HG03175 (cell line): ENCODE results near the gene OPRD1.
"Not testable (repeated sequence)": the region's sequence is repeated elsewhere in the genome, so short reads cannot be mapped to it uniquely, and the experiment has no call there.

Source experiments
- ATAC-seq: cut with Tn5 transposase; IDR thresholded peaks from one replicate; pipeline ENCODE4 v1.9.1; 2021; ENCODE audit warnings: mild to moderate bottlenecking, moderate library complexity; ENCODE audit not compliant: unreplicated experiment

OPRD1 gene

DNA sequence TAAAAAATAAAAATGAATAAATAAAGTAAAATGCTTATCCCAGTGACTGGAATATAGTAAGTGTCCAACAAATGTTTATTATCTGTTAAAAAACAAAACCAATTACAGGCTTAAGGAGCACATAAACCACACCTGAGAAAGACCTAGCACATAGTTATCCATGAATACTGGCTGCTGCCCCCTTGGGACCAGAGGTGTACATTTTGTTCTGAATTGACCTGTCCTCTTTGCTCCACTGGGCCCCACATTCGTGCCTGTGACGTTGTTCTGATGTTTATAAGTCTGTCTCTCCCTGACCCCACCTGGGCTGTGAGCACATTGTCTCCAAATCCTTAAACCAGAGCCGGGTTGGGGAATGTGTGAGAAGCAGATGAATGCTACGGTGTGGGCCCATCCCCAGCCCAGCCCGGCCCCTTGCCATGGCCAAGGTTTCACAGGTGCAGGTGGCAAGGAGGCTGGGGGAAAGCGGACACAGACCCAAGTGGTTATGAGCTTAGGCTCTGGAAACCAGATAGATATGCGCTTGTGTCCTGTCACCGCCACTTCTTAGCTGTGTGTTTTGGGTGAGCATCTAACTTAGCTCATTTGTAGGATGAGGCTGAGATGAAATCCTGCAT, 29.1 kb downstream of the OPRD1 start:
- ATAC-seq: no peak

DNA sequence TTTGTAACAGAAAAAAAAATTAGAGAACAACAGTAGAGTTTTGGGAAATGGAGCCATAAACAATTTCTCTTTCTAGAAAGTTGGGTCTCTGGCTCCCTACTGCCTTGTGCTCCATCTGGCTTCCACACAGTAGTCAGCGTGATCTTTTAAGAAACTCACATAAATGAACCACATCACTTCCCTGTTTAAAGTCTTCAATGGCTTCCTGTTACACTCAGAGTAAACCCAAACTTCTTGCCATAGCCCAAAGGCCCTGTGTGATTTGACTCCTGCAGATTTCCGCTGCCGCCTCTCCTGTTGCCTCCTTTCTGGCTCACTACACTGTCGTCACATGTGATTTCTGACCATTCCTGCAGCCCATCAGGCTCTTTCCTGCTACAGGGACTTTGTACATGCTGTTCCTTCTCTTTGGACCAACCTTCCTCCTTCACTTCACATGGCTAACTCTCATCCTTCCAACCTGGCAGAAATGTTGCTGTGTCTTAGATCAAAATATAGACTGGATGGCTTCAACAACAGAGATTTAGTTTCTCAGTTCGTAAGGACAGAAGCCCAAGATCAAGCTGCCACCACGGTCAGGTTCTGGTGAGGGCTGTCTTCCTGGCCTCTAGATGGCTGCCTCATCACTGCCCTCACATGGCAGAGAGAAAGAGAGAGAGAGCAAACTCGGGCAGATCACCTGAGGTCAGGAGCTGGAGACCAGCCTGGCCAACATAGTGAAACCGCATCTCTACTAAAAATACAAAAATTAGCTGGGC, 34.0 kb downstream of the OPRD1 start:
- ATAC-seq: no peak

DNA sequence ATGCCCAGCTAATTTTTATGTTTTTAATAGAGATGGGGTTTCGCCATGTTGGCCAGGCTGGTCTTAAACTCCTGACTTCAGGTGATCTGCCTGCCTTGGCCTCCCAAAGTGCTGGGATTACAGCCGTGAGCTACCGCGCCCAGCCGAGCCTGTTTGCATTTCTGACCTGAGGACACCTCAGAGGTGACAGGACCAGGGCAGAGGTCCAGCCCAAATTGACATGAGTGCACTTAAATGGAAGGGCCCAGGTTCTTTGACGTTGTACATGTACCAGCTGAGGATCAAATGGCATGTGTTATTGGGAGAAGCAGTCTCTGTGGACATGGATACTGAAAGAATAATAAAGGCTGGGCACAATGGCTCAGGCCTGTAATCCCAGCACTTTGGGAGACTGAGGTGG, 35.2 kb downstream of the OPRD1 start:
- not testable (repeated sequence) for ATAC-seq

DNA sequence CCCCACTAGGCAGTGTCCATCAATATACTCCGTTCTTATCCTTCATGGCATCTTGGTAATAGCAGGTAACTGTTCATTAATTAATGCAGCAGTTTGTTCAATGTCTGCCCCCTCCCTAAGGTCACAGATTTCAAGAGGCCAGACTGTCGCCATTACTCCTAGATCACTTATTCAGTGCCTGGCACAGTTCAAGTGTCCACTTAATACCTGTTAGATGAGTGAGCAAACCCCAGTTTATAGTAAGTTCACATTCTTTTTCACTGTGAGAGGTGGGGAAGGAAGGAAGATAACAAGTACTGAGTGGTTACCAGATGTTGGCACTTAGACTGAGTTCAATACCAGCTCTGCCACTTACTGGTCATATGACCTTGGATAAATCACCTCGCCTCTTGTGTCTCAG, 36.4 kb downstream of the OPRD1 start:
- ATAC-seq: no peak

DNA sequence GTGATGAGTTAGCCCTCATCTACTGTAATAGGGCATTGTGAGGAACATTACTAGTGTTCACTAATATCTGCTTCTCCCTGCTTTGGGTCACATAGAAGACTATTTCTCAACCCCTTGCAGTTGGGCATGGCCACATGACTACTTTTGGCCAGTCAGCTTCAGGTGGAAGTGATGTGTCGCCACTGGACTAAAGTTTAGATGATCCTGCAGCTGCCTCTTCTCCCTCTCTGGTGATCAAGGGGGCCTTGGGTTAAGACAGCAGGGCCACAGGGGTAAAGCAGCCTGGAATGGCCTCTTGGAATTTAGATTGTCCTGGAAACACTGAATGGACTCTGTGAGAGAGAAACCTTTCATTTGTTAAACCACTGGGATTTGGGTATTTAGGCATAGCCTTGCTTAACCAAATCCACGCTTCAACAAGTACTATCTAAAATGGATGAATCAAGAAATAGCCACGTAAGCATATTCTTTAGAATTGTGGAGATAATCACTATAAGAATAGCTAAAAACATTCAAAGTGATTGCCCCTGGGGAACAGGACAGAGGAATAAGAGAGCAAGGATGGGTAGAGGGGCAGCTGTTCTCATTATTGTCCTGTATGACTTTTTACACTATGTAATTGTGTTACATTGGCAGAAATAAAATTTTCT, 41.2 kb downstream of the OPRD1 start:
- no peak for ATAC-seq

DNA sequence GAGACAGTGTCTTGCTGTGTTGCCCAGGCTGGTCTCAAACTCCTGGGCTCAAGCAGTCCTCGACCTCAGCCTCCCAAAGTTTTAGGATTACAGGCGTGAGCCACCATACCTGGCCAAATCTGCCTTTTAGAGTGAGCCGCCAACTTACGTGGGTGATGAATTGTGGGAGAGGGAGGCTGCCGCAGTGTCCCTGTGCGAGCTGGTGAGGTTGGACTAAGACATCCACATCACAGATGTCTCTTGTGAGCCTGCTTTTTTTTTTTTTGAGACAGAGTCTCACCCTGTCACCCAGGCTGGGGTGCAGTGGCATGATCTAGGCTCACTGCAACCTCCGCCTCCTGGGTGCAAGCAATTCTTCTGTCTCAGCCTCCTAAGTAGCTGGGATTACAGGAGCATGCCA, 42.4 kb downstream of the OPRD1 start:
- ATAC-seq: not testable (repeated sequence)

DNA sequence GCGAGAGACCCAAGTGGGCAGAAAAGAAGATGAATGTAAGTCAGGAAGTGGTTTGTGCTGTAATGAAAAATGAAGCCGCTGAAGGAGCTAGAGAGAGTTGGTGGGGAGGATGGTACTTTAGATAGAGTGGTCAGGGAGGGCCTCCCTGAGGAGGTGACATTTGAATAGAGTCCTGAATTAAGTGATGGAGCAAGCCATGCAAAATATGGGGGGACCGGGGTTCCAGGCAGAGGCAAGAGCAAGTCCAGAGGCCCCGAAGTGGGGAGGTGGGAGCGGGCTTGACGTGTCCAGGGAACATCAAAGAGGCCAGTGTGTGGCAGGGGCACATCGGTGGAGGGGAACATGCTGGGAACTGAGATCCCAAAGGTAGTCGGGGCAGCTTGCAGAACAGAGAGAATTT, 43.1 kb downstream of the OPRD1 start:
- no peak for ATAC-seq

DNA sequence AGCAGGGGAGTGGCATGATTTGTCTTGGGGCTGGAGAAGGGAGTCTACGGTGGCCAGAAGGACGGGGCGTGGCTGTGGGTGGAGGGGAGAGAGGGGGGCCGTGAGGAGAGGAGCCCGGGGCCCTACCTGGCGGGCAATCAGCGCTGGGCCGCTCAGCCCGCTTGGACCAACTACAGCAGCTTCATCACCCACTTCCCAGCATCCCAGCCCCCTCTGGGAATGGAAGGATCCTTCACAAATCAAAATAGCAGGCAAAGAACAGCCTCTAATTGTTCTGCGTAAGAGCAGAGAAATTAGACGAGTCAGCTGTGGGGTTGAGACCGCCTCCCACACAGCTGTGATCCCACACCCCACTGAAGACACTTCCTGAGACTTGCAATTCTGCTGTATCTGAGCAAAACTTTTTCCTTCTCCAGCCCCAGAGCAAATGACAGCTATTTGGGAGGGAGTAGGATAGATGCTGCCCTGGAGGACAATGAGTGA, 43.5 kb downstream of the OPRD1 start:
- no peak for ATAC-seq

DNA sequence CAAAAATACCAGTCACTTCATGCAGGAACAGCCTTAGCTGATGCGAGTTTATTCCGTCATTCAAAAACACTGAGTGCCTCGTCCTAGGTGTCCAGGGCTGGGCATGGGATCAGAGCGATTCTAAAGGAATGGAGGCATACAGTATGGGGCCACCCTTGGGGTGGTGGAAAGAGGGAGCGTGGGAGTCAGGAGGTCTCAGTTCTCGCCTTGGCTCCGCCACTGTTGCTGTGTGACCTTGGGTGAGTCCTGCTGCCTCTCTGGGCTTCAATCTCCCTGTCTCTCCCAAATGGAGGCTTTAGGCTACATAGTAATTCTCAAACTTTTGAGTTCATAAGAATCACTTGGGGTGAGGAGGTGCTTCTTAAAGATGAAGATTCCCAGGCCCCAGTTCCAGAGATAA, 44.0 kb downstream of the OPRD1 start:
- no peak for ATAC-seq

DNA sequence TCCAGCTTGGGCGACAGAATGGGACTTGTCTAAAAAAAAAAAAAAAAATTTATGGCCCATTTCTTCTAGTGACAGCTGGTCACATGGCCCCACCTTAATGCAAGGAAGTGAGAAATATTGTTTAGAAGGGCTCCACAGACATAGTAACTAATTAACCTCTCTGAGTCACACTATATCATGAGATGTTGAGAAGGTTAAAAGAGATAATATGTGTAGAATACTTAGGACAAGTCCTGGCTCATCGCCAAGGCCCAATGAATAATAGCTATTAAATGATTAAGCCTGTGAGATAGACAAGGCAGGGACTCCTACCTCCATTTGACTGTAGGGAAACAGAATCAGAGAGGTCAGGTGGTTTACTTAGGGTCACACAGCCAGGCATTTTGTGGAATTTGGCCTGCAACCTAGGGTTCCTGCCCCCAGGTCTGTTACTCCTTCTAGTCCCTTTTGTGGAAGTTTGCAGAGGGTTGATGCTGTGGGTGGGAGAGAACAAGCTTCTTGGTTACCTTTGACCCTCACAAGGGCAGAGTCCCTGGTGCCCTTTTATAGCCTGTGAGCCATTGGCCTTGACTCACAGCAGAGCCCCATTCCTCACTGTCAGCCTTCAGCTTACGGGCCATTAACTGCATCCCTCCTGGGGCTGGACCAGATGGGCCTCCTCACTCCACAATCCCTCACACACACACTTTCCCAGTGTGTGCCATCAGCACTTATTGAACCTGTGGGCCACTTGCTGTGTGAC, 48.5 kb downstream of the OPRD1 start:
- ATAC-seq: peak; percentile 83

DNA sequence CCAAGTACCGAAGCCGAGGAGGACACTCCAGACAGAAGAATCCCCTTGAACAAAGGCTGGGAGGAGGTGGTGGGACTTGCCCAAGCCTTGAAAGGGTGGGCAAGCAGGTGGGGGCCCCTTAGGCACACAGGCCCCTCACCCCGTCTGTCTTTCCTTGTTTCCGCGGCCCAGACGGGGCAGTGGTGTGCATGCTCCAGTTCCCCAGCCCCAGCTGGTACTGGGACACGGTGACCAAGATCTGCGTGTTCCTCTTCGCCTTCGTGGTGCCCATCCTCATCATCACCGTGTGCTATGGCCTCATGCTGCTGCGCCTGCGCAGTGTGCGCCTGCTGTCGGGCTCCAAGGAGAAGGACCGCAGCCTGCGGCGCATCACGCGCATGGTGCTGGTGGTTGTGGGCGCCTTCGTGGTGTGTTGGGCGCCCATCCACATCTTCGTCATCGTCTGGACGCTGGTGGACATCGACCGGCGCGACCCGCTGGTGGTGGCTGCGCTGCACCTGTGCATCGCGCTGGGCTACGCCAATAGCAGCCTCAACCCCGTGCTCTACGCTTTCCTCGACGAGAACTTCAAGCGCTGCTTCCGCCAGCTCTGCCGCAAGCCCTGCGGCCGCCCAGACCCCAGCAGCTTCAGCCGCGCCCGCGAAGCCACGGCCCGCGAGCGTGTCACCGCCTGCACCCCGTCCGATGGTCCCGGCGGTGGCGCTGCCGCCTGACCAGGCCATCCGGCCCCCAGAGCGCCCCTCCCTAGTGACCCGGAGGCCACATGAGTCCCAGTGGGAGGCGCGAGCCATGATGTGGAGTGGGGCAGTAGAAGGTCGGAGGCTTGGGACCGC, 50.8 kb downstream of the OPRD1 start:
- no peak for ATAC-seq

DNA sequence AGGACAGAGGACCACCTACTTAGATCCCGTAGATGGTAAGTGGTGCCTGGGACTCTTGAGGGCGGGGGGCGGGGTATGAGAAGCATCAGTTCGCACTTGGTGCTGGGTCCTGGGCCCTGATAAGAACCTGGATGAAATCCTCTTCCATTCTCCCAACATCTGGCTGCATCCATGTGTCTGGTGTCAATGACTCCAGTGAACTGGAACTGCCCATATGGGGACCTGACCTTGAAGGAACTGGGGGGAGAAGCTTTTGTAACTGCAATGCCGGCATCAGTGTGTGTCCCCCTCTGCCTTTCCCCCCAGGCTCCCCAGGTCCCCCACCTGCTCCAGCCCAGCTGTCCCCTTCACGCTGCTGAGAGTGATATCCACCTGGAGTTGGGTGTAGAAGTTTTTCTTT, 52.7 kb downstream of the OPRD1 start:
- no peak for ATAC-seq

DNA sequence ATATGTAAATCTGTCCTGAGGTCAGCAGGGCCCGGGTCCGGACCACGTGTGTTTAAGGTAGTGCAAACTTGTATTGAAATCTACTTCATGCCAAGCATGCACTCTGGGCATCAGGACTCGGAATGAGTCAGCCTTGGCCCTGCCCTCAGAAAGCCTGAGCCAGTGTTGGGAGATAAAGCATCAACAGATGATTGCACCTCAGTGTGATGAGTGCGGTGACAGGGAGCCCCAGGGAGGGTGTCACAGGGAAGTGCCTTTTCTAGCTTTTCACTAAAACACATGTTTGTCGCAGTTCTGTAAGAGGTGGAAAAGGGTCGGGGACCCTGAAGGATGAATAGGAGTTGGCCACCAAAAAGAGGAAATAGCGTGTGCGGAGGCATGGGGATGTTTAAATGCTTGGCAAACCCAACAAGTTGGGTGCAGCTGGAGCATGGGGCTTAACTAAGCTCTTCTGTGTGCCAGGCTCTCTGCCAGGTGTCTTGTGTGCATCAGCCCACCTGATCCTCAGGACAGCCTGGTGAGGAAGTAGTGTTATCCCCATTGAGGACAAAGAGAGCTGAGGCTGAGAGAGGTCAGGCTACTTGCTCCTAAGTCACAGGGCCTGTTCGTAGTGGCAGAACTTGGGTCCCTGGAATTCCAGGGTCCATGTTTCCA, 54.2 kb downstream of the OPRD1 start:
- no peak for ATAC-seq

DNA sequence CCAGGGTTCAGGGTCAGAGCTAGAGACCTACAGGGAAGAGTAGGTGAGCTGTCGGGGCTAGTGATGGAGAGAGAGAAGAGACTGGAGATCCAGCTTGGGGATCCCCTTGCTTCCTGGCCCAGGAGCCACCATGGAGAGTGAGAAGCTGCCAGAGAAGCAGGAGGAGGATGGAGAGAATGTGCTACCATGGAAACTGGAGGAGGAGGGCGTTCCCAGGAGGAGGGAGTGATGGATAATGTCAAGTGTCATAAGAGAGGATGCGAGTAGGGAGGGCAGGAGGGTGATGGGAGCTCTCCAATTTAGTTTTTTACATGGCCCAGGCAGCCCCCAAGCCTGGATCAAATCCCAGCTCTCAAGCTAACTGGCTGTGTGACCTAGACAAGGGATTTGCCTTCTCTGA, 55.9 kb downstream of the OPRD1 start:
- ATAC-seq: no peak

DNA sequence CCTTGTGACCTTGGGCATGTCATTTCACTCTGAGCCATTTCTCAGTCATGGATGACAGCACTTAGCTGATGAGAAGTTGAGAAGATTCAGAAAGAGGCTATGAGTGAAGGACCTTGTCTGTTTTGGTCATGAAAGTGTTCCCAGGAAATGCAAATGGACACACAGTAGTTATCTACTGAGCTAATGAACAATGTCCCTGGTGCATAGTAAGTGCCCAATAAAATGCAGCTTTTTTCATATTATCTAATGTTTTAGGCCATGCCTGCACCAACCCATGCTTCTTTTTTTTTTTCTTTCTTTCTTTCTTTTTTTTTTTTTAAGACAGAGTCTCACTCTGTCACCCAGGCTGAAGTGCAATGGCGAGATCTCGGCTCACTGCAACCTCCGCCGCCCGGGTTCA, 58.0 kb downstream of the OPRD1 start:
- no peak for ATAC-seq

DNA sequence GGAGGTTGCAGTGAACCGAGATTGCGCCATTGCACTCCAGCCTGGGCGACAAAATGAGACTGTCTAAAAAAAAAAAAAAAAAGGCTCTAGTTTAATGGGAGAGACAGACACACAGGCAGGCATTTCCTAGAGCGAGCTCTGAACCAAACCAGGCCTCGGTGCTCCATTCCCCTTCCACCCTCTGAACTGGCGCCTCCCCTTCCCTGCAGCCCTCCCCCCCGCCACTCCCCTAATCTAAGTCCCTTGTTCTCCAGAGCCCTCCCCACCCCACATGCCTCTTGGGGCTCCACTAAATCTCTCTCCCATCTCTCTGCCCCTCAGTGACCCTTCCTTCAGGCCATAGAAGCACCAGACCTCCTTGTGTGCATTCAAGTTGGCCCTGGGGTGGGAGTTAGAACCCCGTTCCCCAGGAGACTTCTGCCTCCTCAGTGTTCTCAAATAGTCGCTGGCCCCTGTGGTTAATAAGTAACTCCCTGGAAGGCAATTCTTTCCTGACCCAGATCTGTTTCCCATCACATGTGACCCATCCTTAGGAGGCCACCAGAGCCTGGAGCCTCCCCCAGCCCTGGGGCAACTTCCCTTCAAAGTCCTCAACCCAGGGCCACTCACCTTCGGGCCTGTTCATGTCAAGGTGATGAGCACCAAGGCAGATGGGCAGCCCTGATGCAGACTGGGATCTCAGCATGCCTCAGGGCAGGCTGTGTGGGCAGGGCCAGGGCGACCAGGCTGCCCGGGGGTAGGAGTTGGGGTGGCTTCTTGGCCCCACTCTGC, 59.8 kb downstream of the OPRD1 start:
- ATAC-seq: no peak

DNA sequence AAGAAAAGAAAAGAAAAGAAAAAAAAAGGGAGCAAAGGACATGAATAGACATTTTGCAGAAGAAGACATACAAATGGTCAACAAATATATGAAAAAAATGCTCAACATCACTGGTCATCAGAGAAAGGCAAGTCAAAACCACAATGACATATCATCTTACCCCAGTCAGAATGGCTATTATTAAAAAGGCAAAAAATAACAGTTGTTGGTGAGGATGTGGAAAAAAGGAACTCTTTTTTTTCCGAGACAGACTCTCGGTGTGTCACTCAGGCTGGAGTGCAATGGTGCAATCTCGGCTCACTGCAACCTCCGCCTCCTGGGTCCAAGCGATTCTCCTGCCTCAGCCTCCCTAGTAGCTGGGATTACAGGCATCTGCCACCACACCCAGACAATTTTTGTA, 63.2 kb downstream of the OPRD1 start:
- ATAC-seq: not testable (repeated sequence)

DNA sequence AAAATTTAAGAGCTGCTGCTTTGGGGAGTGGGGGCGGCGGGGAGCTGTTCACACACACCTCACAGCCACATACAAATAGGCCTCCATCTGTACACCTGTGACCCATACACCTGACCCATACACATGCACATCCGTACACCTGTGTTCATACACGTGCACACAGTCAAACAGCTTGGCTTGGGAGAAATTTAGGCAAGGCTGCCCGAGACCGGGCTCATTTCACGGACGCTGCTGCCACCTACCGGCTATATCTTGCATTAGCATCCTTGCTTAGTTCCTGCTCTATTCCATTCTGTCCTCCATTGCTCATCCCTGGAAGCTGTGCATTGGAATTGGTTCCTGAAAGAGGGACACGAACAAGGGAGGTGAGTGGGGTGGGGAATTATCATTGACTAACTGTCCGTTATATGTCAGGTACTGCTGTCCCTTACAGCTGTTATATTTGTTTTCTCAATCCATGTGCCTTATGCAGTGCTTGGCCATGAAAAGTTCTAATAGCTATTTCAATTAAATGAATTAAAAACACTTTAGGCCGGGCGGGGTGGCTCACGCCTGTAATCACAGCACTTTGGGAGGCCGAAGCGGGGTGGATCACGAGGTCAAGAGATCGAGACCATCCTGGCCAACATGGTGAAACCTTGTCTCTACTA, 65.3 kb downstream of the OPRD1 start:
- ATAC-seq: peak; percentile 41

DNA sequence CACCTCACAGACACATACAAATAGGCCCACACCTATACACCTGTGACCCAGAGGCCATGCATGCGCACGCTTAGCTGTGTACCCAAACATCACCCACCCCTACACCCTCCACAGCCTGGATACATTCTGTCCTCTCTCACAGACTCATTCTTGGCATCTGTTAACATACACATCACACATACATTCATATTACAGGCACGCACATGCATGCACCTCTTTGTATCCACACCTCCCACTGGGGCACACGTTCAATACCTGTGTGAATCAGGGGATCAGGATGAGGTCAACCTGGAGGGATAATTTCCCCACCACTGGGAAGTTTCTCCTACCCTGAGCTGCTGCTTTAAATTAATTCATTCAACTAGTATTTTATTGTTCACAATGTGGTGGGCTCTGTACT, 66.8 kb downstream of the OPRD1 start:
- no peak for ATAC-seq
